Gastroesophageal sphincter (tissue), 3 donors: ENCODE data around the gene PRMT2.
"Not testable (repeated sequence)": the region's sequence is repeated elsewhere in the genome, so short reads cannot be mapped to it uniquely, and the experiment has no call there.

Experiments
- CTCF ChIP-seq, 4 experiments: fragments of 200-600 bp in 2 of 4; fragments of 450-650 bp in 2 of 4; sonication (generic) in 1 of 4; IDR thresholded peaks; one replicate each; pipeline ENCODE4 v1.5.1; 2017 to 2019; ENCODE audit warnings: antibody characterized with exemption in 4 of 4, mild to moderate bottlenecking in 2 of 4, moderate library complexity in 2 of 4
- POLR2A ChIP-seq, 2 donors: fragments of 450-650 bp; IDR thresholded peaks; one replicate each; pipeline ENCODE4 v1.6.1; 2017; ENCODE audit warnings: antibody characterized with exemption in 2 of 2, mild to moderate bottlenecking in 2 of 2, moderate library complexity in 1 of 2
- POLR2AphosphoS5 ChIP-seq: sonication (generic); formaldehyde crosslinking; IDR thresholded peaks from one replicate; pipeline ENCODE4 v1.6.1; 2017; ENCODE audit warnings: antibody characterized with exemption

GRCh38 chr21:46681593-46681992, 46.1 kb downstream of the PRMT2 start:
- not testable (repeated sequence) for TF ChIP-seq POLR2A (IDR thresholded peaks at IDR 0.05); CTCF (IDR thresholded peaks at IDR 0.05); POLR2AphosphoS5
